ENCODE results near the gene NOP53. TPM values are rescaled to one million over a fixed set of nuclear protein-coding genes. Genes with fewer than 3 reads are reported as not detected.

Gene NOP53
- total RNA-seq: 71.7 and 79.7 TPM in 2 replicates

GRCh38 chr19:47745010-47745901 lies at the start of gene NOP53:
Gene NOP53 (plus strand): TSS chr19:47745546. CDS start chr19:47745560, 14 bp downstream.

GRCh38 chr19:47713046-47714021 lies 32.0 kb upstream of the NOP53 start, which contains the start of gene EHD2:
Gene EHD2 (plus strand): TSS chr19:47713422. CDS start chr19:47716613, 3,191 bp downstream.

DNA sequence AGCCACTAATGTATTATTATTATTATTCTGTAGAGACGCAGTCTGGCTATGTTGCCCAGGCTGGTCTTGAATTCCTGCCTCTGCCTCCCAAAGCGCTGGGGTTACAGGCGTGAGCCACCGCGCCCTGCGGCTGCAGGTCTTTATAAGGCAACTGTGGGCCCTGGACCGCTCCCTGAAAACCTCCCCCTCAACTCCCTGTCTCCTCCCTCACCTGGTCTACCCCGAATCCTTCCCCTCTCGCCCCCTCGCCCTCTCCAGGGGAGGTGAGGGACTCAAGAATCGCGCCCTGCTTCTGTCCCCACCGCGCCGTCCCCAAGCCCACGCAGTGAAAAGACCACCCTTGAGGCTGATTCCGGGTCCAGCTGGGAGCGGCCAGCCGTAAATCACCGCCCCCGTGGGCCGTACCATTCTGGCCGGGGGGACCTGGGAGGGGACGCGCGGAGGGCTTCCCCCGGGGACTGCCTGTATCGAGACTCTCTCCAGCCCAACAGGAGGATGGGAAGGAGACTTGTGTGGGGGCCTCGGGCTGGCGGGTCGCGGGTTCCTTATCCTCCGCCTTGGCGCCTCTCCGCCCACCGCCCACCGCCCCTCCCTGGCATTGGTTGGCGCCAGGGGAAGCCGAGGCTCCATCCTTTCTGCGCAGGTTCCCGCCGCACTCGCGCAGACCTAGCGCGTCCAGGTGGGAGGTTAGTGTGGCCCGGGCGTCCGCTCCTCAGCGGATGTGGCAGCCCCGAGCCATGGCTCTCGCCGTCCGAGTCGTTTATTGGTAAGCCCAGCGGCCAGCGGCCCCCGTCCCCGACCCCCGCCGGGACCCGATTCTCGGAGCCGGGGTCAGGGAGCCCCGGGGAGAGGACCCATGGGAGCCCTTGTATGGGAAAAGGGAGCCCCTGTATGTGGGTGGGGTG lies 33.0 kb downstream of the NOP53 start, which contains the start of gene SELENOW:
TSS of gene SELENOW (plus strand) at position 655 of the 905 bp plus-strand sequence. CDS start at position 738, 83 bp downstream.

DNA sequence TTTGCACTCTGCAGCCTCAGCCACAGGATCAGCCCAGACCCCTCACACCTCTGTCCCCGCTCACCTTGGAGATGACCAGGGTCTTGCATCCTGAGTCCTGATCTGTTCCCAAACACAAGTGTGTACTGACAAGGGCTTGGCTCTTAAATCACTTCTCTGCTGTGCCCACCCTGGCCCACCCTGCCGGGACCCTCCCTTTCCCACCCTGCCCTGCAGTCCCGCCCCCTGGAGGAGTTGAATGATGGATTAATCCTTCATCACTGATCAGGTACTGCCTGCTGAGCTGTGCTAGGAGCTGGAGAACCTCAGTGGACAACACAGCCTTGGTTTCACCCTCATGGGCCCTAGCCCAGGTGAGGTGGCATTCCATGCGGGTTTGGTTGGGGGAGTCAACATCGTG lies 59.1 kb downstream of the NOP53 start, which contains the start of gene TPRX1:
TSS of gene TPRX1 (minus strand) at position 101 of the 400 bp plus-strand sequence. CDS start at position 89, 12 bp downstream.

Other genes with a start within 250 kb of the NOP53 start
- gene NAPA, start 230.5 kb upstream of the NOP53 start, total RNA-seq: 89.8 and 98.9 TPM in 2 replicates
- under 0.01 TPM in 1 of 2 replicates, not detected in the other for gene ZNF541, start 172.4 kb upstream of the NOP53 start, total RNA-seq
- gene BICRA, start 136.4 kb upstream of the NOP53 start, total RNA-seq: 5.8 and 10.3 TPM in 2 replicates
- 244 and 347 TPM in 2 replicates for gene EHD2, start 32.1 kb upstream of the NOP53 start, total RNA-seq
- 217 and 234 TPM in 2 replicates for gene SELENOW, start 33.2 kb downstream of the NOP53 start, total RNA-seq
- gene TPRX1, start 59.0 kb downstream of the NOP53 start, total RNA-seq: not detected in 2 replicates
- not detected in 2 replicates for gene CRX, start 76.4 kb downstream of the NOP53 start, total RNA-seq
- not detected in 2 replicates for gene TPRX2, start 113.7 kb downstream of the NOP53 start, total RNA-seq
- not detected in 2 replicates for gene SULT2A1, start 140.8 kb downstream of the NOP53 start, total RNA-seq
- gene BSPH1, start 246.6 kb downstream of the NOP53 start, total RNA-seq: not detected in 2 replicates
- not detected in 2 replicates for gene ELSPBP1, start 249.1 kb downstream of the NOP53 start, total RNA-seq

Measured in smooth muscle cell of trachea (primary cell).